GM18951 (cell line): ENCODE results near the gene LRRC25.

Experiments
- POLR2A ChIP-seq: IDR thresholded peaks from 4 replicates; pipeline ENCODE4 v1.6.1; 2011; ENCODE audit warnings: mild to moderate bottlenecking; ENCODE audit not compliant: insufficient read length, insufficient read depth; ENCODE audit errors: extremely low read depth
- in situ Hi-C: fragments of 300-500 bp; cut with MboI; formaldehyde crosslinking; loops from one replicate; pipeline ENCODE4 v1.12.0; 2022; ENCODE audit warnings: low sequenced_read_pairs, mixed read lengths, inconsistent platforms; ENCODE audit not compliant: unreplicated experiment

LRRC25 gene

DNA sequence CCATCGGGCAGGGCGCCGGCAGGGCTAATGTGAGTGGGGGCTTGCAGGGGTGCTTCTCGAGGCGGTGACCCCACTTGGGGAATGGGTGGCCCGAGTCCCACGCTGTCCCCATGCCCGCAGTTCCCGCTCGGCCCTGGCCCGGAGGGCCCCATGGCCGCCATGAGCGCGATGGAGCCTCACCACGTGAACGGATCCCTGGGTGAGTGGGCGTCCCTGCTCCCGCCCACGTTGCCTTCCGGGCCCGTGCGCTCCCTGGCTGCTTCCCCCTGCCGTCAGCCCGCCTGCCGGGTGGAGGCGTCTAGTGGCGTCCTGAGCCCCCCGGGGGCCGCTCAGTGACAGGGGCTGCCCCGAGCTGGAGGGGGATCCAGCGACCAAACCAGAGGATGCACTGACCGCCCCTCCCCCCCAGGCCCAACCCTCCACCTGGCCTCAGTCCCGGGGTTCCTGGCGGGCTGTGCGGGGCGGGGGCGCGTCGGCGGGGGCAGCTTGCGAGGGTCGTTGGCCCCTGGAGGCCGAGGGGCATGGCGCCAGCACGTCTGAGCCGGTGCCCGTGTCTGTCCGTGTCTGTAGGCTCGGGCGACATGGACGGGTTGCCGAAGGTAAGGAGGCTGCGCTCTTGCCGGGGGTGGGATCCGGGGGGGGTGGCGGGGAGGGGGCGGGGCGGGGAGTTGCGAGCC lies 35.7 kb upstream of the LRRC25 start:
- in situ Hi-C loops, result no loop called here

GRCh38 chr19:18432275-18433014 lies 35.0 kb upstream of the LRRC25 start:
- in situ Hi-C loops, result no loop called here
- TF ChIP-seq POLR2A, result no peak

More for the DNA sequence above, 35.7 kb upstream of the LRRC25 start:
- peak; percentile 58 for TF ChIP-seq POLR2A

DNA sequence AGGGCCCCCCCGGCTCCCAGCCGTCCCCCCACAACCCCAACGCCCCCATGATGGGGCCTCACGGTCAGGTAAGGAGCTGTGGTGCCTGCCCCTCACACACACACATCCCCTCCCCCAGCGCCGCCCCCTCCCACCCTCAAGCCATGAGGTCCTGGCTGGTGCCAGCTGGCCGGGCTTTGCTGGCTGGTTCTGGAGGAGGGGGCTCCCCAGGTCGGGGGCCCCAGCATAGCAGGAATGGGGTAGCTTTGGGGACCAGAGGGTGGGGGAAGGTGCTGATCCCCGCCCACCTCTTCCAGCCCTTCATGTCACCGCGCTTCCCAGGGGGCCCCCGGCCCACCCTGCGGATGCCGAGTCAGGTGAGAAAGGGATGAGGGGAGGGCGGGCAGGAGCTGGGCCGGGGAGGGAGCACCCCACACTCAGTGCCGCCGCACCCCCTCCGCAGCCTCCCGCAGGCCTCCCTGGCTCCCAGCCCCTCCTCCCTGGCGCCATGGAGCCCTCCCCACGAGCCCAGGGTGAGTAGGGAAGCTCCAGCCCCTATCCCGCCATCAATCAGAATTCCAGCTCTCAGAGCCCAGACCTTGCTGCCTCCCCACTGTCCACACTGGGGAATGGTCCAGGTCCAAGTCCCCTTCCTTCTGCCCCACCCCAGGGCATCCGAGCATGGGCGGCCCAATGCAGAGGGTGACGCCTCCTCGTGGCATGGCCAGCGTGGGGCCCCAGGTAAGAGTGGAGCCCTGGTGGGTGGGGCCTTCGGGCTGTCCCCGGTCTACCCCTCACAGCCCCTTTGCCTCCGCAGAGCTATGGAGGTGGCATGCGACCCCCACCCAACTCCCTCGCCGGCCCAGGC lies 34.2 kb upstream of the LRRC25 start:
- no peak for TF ChIP-seq POLR2A
- in situ Hi-C loops, result no loop called here

DNA sequence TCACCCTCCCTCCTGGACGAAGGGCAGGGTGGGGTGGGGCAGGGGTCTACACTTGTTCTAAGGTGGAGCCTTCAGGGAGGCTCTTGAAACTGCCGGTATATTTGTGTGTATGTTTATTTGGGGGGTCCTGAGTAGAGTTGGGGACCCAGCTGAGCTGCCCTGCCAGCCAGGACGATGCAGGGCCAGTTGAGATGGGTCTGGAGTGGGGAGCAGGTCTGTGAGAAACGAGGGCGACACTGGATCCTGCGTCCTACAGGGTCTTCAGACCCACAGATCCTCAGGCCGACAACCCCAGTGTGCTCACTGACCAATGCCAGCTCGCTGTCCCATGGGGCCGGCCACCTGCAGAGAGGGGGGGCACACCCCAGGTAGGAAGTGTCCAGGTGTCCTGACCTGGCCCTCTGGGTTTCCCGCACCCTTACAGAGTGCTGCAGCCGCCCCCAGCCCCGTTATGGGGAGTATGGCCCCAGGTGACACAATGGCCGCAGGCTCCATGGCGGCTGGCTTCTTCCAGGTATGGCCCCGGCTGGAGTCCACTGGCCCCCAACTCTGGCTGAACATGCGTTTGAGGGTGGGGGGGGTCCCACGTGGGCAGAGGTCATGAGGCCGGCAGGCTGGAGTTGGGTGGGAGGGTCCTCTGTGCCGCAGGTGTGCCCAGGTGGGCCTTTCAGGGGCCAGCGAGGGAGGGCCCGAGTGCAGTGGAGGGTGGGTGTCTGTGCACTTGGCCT lies 33.2 kb upstream of the LRRC25 start:
- no peak for TF ChIP-seq POLR2A
- in situ Hi-C loops, result no loop called here

DNA sequence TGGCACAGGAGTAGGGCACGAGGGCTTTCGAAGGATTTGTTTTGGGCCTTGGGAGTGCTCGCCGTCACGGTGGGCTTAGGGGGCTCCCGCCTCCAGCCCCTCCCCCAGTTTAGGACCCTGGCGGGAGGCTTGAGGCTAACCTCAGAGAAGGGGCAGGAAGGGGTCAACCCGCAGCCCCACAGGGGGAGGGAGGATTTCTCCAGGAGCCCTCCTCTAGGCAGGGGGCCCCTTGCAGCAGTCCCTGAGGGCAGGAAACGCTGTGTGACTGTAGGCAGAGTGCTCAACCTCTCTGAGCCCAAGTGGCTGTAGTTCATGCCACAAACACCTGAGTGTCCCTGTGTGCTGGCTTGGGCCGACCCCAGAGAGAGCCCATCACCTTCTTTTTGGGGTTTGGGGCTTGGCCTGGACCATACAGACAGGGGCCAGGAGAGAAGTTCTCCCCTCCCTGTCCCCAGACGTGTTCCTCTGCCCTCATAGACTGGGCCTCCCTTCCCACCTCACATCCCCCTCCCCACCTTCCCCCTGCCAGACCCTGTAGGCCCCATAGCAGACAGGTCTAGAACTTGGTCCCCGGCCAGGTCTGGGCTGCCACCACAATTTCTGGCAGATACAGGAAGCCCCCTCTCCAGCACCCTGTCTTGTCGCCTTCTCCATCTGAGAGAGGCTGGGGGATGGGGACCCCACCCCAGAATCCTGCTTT lies 32.4 kb upstream of the LRRC25 start:
- no peak for TF ChIP-seq POLR2A
- in situ Hi-C loops, result no loop called here

- no peak for TF ChIP-seq POLR2A
- in situ Hi-C loops, result no loop called here
These were observed 31.6 kb upstream of the LRRC25 start for GRCh38 chr19:18428787-18429674.

DNA sequence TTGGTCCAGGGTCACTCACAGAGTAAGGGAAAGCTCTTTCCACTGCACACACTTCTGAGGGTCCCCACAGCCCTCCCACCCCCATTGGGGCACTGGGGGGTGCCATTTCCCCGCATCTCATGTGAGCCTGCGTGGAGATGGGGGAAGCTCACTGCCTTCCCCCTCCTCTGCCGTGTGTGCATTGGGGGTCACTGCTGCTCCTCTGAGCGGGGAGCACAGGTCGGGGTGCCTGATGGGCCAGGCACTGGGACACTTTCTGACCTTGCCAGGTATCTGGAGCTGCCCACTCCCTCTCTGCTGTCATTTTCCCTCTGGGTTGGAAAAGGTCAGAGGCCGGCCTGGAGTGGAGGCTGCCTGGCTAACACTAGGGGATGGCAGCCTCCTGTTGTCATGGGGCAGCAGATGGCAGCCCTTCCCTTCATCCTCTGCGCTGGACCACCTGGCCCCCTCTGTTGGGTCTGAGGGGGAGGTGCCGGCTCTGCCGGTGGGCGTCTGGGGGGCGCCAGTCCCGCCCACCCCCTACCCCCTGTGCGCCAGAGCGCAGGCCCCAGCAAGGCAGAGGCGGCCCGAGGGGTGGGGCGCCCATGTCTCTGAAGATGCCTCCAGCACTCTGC lies 30.9 kb upstream of the LRRC25 start:
- in situ Hi-C loops, result no loop called here

DNA sequence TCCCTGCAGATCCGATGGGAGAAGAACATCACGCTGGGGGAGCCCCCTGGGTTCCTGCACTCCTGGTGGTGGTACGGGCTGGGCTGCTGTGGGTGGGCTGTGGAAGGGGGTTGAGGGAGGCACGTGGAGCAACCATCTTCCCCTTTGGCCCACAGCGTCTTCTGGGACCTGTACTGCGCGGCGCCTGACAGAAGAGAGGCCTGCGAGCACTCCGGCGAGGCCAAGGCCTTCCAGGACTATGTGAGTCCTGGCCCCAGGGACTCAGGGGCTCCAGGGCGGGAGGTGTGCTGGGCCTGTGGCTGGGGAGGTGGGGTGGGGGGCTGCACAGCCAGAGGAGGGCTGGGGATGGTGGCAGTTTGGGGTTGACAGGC lies 30.3 kb upstream of the LRRC25 start:
- in situ Hi-C loops, result no loop called here
- no peak for TF ChIP-seq POLR2A

More for the DNA sequence above, 30.9 kb upstream of the LRRC25 start:
- TF ChIP-seq POLR2A, result no peak

- in situ Hi-C loops, result no loop called here
- no peak for TF ChIP-seq POLR2A
These were observed 29.8 kb upstream of the LRRC25 start for GRCh38 chr19:18427080-18427742.

- in situ Hi-C loops, result no loop called here
- no peak for TF ChIP-seq POLR2A
These were observed 29.0 kb upstream of the LRRC25 start for GRCh38 chr19:18426416-18426767.
